ENCODE data around the gene PTPRN2. TPM values are rescaled to one million over a fixed set of nuclear protein-coding genes. Genes with fewer than 3 reads are reported as not detected.

PTPRN2 gene
- total and polyA plus RNA-seq, 9 of the 15 experiments (the other 6 are each of a cell fraction or from before 2014, with no cell fraction given) = not detected

GRCh38 chr7:158415316-158415715, 172.3 kb downstream of the PTPRN2 start:
- peaks cover 10 to 57% of the 10 kb centered on the region in 2 experiments; a peak in 4 of 5 replicates for H3K27me3 ChIP-seq (ENCODE audit: control insufficient read depth in 2 of 2, insufficient read depth in 2 of 2, low read length in 2 of 2)
- no peaks in the 10 kb centered on the region for H3K4me1 ChIP-seq (replicated peaks in 1 of 2; ENCODE audit: control insufficient read depth in 2 of 2, insufficient read depth in 2 of 2, low read length in 2 of 2)
- FAIRE-seq (no peak), DNase-seq (ENCODE audit: extremely low read depth in 1 of 4, low spot score in 3 of 4) (no peak), ATAC-seq (no peak)
- in situ Hi-C loops (cut with MboI) (no loop called here), intact Hi-C loops (cut with micrococcal nuclease) (no loop called here)
- no peak overlapping the region for H3K4me2 ChIP-seq (ENCODE audit: insufficient read depth, low read length)
- CTCF ChIA-PET (ENCODE audit: low intra/inter-chr PET ratio) = no interaction called here
- no peak overlapping the region for H2AFZ ChIP-seq (ENCODE audit: low read depth, low read length)
- H3K9me3 ChIP-seq (replicated peaks; ENCODE audit: control insufficient read depth, insufficient read depth, low read depth, low read length) = no peaks in the 10 kb centered on the region; the same call in 1 of the 2 replicates
- H3K9me1 ChIP-seq (ENCODE audit: control insufficient read depth, insufficient read depth, low read length) = no peaks in the 10 kb centered on the region
- H3K79me2 ChIP-seq (ENCODE audit: control insufficient read depth, insufficient read depth, low read length) = no peaks in the 10 kb centered on the region
- 0% methylated on average over 6 of the region's 6 CpGs for WGBS (ENCODE audit: insufficient coverage, low coverage, missing lambda C conversion rate)
- H3K36me3 ChIP-seq (ENCODE audit: control insufficient read depth, insufficient read depth, low read length) = no peaks in the 10 kb centered on the region
- TF ChIP-seq IFI16 (CRISPR knock-in tag; IDR thresholded peaks at IDR 0.05) = no peak
- TF ChIP-seq ZC3H8 (IDR thresholded peaks at IDR 0.05) = no peak
- no peak for TF ChIP-seq ARID4B (CRISPR knock-in tag; IDR thresholded peaks at IDR 0.05)
- TF ChIP-seq NCOA4 (IDR thresholded peaks at IDR 0.05; ENCODE audit: partially characterized antibody) = no peak
- no peak for TF ChIP-seq EZH2 (IDR thresholded peaks at IDR 0.05; ENCODE audit: borderline replicate concordance, low read depth, low read length)
- no peak for TF ChIP-seq ZNF143 (CRISPR knock-in tag; IDR thresholded peaks at IDR 0.05)
- no peak for TF ChIP-seq ZBTB43 (CRISPR knock-in tag; IDR thresholded peaks at IDR 0.05)
- no peak for TF ChIP-seq MYNN (IDR thresholded peaks at IDR 0.05)
- no peak for TF ChIP-seq MYNN (CRISPR knock-in tag; IDR thresholded peaks at IDR 0.05)
- no peak for TF ChIP-seq ZNF766 (CRISPR knock-in tag; conservative IDR thresholded peaks at IDR 0.05)
- TF ChIP-seq GATAD2B (IDR thresholded peaks at IDR 0.05; ENCODE audit: borderline replicate concordance) = no peak
- no peak for TF ChIP-seq L3MBTL2 (IDR thresholded peaks at IDR 0.05)
- no peak for TF ChIP-seq HBP1 (CRISPR knock-in tag; IDR thresholded peaks at IDR 0.05)
- no peak for TF ChIP-seq TCF7 (IDR thresholded peaks at IDR 0.05; ENCODE audit: borderline replicate concordance)
- no peak overlapping the region for H3K9ac ChIP-seq (ENCODE audit: insufficient read depth in 1 of 2, low read depth in 2 of 2, low read length in 2 of 2)
- BruUV-seq (replicated peaks) = no TSS peak
- no peak overlapping the region for H3K4me3 ChIP-seq
- POLR2A ChIA-PET = interaction anchor here (0.5 to 0.8 kb wide), 2 partner anchors 13 to 54 kb away, joined by 3 read pairs; no protein-coding TSS in a partner anchor
- H4K20me1 ChIP-seq (replicated peaks; ENCODE audit: control insufficient read depth, insufficient read depth, low read length) = peaks cover 9% of the 10 kb centered on the region; the same call in 1 of the 2 replicates
- no peak overlapping the region for H3K27ac ChIP-seq (ENCODE audit: extremely low read depth, low read depth, low read length)
